ENCODE data around the gene TMC7.
A peak's percentile ranks its signal among the peaks of the same experiment; 100 is the strongest.

The TMC7 gene

DNA sequence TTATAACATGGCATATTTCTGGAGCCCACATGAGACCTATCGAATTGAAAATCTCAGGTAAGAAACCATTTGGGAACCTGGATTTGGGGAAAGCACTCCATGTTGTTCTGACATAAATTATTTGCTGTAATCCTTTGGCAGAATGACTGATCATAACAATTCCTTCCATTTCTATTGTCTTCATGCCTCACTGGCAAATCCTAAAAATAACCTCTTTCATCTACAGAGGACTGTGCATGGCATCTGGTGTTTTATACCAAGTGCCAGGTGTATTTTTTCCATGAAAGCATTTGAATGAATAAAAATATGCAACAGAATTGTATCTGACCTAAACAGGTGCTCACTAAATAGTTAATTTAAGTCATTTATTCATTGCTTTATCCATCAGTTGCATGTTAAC is 50.0 kb downstream of the TMC7 start:
- no peak for DNase-seq

DNA sequence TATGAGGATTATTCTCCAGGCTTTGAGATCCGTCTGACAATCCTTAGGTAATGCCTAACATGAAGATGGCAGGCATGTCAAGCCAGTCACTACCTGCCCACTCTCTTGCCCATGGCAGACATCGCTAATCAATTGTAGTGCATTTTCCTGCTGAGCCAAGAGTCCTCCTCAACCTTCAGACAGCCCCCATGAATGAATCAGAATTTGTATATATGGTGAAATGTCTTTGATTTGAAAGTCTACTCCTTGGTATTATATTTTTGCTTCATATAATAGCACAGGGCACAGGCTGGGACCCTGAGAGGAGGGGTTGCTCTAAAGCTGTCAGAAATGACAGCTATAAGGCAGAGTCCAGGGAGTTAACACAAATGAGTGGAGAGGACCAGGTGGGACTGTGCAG is 56.7 kb downstream of the TMC7 start:
- no peak for DNase-seq

DNA sequence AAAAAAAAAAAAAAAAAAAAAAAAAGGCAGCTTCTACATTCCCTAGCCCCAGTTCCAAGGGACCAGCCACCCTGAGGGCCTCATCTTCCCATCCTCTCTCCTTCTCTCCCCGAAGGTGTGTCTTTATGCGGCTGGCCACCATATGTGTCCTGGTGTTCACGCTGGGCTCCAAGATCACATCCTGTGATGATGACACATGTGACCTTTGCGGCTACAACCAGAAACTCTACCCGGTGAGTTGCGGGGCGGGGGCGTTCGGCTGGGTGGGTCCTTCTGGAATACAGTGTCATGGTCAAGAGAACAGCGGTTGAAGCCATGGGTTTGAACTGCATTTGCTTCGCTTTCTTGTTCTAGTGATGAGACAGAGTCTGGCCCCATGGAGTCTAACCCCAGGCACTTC is 61.0 kb downstream of the TMC7 start:
- DNase-seq: no peak

DNA sequence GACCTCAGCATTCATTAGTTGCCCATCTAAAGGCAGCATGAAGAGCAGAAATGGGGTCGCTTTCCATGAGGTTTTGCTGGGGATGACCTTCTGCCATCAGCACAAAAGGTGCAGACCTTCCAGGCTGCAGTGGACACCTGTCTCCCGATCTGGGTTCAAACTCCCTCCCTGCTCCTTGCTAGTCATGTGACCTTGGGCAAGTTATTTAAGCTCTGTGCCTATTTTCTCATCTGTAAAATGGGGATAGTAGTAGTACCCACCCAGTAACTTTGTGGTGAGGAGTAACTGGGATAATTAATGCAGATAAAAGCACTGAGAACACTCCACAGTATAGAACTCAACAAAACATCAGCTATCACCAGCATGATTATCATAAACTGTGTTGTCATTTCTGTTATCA is 62.3 kb downstream of the TMC7 start:
- DNase-seq: no peak

DNA sequence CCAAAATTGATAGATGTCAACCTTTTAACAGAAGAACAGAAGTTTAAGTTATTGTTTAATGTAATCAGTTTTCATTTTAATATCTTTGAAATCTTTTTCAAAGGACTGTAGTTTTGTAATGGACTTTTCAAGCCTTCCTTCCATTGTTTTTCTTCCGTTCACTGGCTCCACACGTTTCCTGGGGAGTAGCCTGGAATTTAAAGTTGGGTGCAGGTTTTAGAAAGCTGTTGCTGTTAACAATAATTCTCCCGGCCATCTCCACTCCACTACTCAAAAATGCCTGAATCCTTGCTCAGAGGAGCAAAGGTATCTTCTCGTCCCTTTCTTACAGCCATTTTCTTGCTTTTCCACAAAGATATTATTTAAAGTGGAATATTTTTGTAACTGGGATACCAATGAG is 79.0 kb downstream of the TMC7 start:
- no peak for DNase-seq

DNA sequence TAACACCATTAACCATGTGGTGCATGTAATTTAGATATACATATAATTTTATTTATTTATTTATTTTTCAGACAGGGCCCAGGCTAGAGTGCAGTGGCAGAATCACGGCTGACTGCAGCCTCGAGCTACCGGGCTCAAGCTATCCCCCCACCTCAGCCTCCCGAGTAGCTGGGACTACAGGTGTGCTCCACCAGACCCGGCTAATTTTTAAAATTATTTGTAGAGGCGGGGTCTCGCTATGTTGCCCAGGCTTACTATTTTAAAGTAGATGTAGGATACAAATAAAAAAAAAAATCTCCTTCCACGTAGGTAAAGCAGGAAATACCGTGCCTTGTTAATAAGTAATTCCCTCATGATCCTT is 83.2 kb downstream of the TMC7 start:
- DNase-seq: no peak

DNA sequence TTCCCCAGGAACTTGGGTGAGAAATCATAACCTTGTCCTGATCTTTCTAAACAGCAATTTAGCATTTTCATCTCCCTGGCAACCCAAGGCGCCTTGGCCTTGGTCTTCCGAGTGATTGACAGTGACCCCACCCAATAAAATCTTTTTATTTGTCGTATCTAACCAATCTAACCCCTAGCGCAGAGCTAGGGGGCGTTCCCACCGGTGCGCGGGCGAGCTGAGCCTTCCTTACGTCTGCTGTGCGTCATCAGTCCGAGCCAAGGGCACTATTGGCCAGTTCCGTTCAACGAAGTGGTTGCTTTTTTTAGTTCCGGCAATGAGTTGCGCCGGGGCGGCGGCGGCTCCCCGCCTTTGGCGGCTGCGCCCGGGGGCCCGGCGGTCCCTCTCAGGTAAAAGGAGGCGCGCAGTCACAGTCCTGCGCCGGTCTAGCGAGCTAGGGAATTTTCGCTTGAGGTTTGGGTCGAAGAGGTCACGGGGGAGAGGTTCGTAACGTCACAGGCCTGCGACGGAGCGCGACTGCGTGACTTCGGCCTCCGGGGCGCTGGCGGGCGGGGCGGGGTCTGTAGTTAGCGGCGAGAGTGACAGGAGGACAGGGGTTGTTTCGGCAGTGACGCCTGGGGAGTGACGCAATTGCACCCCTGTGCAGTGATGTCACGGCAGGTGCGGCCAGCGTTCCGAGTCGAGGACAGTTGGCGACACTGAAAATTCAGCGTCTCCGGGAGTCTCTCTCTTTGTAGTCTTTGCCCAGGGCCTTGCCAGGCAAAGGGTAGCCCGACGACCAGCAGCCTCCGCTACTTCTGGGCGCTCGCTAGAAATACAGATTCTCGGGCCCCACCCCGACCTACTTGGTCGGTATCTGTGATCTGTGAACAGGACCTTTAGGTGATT is 83.9 kb downstream of the TMC7 start, which contains the start of gene COQ7:
Gene COQ7 (plus strand): TSS at position 266 of the 888 bp plus-strand sequence. CDS start 51 bp downstream, at position 317.
- DNase-seq: peak; percentile 99

DNA sequence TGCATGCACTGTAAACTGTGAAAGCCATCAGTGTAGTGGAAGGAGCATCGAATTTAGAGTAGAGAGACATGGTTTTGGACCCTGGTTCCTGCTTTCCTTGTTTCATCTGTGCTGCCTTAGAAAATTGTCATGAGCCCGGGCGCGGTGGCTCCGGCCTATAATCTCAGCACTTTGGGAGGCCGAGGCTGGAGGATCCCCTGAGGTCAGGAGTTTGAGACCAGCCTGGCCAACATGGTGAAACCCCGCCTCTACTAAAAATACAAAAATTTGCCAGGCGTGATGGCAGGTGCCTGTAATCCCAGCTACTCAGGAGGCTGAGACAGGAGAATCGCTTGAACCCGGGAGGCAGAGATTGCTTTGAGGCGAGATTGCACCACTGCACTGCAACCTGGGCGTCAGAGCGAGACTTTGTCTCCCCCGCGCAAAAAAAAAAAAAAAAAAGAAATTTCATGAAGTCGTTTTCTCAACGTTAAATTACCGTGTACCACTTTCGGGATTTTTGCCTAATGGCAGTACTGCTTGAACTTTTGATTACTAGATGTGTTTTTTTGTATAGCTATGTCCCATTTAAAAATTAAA is 84.6 kb downstream of the TMC7 start:
- DNase-seq: no peak

DNA sequence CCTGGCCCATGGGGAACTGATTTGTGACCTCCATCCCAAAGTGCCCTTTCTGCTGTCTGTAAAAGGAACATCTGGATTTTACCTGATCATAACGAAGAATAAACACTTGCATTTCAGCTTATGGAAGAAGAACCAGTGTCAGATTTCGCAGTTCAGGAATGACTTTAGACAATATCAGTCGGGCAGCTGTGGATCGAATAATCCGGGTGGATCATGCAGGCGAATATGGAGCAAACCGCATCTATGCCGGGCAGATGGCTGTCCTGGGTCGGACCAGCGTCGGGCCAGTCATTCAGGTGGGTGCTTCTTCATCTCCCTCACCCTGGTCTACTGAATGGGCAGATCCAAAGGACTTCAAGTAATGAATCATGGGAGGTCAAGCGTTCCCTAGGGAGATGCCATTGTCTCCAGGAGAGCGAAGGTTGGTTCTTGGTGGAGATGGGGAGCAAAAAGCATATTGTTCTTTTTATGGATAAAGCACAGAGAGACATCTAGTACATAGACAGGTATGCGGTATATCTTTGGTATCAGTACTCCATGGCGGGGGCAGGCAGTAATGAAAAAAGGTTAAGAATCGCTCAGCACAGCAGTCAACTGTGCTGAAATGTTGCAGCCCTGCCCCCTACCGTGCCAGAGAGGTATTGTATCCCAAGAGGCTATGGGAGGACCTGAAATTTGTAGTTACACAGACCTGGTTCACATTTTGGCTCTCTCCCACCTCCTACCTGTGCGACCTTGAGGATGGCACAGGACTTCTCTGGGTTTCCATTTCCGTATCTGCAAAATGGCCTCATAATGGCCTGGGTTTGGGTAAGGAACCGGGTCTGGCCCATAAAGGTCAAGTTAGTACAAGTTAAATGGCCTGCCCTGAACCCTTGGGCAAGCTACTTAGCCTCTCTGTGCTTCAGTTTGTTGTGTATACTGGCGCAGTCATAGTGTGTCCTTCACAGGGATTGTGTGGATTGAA is 88.4 kb downstream of the TMC7 start:
- DNase-seq: peak; percentile 59

DNA sequence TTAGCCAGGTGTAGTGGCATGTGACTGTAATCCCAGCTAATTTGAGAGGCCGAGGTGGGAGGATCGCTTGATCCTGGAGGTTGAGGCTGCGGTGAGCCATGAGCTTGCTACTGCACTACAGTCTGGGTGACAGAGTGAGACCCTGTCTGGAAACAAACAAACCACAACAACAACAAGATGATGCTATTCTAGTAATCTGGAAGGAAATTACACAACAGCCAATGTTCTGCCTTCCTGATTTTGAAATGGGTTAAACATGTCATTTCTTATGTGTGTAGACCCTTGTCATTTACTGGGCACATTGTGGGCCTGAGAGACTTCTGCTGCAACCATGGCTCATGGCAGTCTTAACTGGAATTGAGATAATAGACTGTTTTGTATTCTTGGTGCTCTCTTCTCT is 89.6 kb downstream of the TMC7 start:
- DNase-seq: no peak

DNA sequence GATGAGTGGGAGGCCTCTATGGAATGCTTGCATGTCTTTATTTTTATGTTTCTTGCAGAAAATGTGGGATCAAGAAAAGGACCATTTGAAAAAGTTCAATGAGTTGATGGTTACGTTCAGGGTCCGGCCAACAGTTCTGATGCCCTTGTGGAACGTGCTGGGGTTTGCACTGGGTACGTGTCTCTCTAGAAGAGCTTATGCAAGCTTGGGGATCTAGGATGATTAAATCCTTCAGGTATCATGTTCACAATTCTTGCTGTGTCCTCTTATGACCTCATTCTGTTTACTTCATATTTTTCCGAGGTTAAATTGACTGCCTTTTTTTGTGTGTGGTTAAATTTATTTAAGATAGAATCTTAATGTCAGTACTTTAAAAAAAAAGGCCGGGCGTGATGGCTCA is 90.1 kb downstream of the TMC7 start:
- no peak for DNase-seq

DNA sequence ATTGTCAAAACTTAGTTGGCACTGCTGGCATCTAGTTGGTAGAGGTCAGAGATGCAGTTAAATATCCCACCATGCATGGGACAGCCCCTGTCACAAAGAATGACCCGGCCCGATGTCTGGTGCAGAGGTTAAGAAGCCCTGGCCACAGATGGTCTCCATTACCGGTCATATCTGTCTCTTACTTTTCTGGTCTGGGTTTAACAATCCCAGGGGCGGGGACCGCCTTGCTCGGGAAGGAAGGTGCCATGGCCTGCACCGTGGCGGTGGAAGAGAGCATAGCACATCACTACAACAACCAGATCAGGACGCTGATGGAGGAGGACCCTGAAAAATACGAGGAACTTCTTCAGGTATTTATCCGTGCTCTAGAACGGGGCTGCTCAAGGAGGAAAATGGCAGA is 91.8 kb downstream of the TMC7 start:
- DNase-seq: no peak

DNA sequence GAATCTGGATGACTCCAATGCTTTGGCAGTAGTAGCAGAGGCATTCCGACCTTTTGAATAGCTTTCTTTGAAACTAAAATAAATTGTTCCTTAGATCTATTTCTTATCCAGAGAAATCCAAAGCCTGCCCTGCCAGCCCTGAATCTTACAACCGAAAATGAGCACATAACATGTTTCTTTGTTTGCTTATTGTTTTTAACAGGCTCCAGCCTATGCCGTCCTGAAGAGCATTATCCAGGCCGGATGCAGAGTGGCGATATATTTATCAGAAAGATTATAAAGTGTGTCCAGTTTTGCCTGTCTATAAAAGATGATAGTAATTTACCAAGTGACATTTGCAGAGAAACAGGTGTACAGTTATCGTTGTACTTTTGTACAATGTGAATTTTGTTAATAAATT is 94.1 kb downstream of the TMC7 start:
- DNase-seq: no peak

DNA sequence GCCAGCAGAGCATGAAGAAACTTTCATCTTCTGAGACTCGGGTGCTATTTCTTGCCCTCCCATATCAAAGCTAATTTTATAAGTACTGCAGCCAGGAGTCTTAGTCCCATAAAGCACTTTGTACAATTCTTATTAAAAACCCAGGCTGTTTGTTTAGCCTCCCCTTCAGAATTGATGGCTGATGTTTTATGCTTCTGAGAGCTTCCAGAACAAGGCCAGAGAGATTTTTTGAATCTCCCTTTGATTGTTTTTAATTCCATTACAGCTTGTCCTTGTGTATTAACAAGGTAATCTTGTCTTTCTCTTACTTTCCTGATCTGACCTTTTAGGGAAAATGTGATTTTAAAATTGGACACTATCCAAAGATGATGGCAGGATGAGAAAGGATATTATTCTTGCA is 99.9 kb downstream of the TMC7 start:
- DNase-seq: no peak

DNA sequence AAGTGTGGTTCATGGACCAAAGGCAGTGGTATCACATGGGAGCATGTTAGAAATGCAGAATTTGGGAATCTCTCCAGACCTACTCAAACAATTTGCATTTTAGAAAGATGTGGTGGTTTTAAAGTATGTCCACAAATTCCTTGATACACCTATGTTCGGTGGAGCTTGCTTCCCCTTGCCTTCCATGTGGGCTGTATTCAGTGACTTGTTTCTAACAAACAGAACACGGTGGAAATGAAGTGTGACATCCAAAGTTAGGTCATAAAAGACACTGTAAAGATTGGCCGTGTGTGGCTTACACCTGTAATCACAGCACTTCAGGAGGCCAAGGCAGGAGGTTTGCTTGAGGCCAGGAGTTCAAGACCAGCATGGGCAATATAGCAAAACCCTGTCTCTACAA is 100.4 kb downstream of the TMC7 start:
- no peak for DNase-seq

DNA sequence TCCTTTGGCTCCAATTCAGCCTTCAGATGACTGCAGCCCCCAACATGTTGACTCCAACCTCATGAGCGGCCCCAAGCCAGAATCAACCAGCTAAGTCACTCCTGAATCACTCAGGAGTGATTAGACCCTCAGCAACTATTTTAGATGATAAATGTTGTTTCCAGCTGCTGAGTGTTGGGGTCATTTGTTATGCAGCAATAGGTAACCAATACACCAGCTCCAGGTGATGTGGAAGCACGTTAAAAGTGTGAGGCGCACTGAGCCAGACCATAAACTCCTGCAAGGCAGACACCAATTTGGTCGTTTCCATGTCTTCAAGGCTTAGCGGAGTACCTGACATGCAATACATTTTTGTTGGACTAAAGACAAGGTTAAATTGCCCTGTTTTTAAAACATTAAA is 101.1 kb downstream of the TMC7 start:
- no peak for DNase-seq

DNA sequence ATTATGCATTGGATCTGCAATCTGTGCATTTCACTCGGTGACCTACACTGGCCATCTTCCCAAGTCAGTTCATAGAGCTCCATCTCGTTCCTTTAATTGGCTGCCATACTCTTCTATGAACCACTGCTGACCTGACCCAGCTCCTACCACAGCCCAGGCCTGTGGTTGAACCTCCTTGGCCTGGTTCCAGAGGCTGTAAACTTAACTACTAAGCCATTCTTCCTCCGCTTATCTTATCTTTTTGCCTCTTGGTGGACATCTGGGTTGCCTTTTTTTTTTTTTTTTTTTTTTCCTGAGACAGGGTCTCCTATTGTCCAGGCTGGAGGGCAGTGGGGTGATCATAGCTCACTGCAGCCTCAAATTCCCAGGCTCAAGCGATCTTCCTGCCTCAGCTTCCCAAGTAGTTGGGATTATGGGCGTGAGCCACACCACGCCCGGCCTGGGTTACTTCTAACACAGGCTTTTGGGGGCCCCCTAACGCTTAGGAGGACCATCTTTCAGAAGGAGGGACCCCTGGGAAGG is 102.0 kb downstream of the TMC7 start:
- DNase-seq: no peak

DNA sequence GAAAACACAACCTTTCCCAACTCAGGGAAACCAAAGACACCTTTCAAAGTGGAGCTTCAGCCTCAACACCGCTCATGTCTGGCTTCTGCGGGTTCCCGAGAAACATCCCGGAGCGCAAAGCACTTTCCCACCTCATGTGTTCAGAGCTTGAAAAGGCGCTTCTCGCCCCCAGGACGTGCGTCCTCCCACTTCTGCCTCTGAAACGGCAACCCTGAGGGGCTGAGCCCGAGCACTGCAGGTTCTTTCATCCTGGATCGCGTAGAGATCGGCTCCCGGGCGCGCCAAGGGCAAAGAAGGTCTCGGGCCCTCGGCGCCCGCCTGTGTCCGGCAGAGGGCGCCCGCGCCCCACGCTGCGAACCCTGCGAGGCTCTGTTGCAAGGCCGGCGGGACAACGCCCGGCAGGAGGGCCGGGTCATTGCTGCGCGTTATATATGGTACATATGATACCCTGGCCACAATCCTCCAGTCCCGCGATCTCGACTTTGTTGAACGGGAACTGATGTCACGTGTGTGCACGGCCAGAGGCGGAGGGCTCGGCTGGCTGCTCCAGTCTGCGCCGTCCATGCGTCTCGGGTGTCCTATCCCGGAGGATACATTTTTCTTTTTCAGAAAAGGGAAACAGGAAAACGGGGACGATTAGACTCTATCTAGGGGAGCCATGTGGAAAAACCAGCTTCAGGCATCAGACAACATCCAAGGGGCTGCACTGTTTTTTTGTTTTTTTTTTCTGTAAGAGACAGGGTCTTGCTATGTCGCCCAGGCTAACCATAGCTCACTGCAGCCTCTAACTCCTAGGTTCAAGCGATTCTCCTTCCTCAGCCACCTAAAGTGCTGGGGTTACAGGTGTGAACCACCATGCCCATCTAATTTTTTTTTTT is 102.8 kb downstream of the TMC7 start:
- DNase-seq: peak; percentile 76

DNA sequence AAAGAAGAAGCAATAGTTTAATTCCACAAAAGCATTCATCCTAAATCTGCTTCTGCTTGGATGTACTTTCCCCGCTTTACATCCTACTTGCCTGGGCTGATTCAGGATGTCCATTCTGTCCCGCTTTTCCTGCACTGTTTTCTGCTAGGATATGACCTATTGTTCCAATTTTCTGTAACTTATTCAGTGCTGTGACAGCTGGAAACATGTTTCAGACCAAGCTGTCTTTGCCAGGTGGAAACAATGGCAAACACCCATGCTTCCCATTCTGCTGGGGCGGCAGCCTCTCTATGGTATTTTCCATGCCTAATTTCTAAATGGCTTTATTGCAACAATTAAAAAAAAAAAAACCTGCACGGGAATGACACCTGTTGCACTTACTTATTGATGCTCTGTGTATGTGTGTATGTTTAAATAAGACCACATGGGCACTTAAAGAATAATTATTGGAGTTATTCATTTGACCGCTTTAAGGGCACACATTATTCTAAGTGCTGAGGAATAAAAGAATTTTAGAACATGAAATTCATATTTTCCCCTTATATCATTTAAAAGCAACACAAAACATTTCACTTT is 104.7 kb downstream of the TMC7 start:
- DNase-seq: no peak

DNA sequence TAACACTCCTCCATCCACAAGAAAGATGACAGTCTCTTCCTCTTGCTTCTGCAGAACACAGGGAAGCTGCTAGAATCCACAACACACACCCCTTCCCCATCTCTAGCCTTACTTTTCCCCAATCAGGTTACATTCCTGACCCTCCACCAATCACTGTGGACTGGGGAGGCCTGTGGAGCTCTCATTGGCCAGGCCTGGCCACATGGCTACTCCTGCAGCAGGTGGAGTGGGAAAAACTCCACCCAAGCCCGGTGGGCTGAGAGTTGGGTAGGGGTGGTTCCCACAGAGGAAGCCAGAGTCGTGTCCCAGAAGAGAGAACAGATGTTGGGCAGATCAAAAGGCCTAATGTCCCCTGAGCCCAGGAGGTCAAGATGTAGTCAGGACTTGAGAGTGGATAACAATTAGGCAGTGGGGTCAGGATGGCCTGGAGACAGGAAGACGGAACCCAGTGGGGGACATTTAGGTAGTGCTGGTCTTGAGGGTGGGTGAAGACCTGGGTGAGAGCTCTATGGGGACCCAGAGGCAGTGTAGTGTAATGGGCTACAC is 105.7 kb downstream of the TMC7 start:
- no peak for DNase-seq

DNA sequence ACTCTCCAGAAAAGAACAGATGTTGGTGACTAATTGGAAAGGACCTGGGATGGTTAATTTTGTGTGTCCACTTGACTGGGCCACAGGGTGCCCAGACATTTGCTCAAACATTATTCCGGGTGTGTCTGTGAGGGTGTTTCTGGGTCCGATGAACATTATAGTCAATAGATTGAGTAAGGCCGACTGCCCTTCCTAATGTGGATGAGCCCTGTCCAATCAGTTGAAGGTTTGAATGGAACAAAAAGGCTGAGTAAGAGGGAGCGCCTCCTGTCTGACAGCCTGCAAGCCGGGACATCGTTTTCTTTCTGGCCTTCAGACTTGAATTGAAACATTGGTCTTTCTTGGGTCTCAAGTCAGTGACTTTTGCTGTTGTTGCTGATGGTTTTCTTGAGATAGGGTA is 107.2 kb downstream of the TMC7 start:
- DNase-seq: no peak
